ENCODE measurements around the gene ABCA12. TPM values are rescaled to one million over a fixed set of nuclear protein-coding genes. Genes with fewer than 3 reads are reported as not detected.

Gene ABCA12
- total RNA-seq, 1 experiment from 2014 or later = 0.52 TPM

DNA sequence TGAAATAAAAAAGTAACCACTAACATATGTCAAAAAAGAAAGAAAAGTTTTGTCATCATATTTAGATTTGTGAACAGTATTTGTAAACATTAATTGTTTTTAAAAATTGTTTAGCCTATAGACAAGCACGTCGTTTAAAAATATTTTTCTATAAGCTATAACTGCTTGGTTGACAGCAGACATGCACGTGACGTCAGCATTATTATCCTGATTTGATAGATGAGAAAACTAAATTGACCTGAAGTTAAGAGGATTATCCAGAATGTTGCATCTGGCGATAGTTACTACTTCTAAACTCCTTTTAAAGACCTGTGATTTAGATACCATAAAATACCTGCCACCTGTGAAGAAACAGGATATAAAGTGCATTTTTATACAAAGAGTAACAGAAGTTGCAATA, 172.0 kb downstream of the ABCA12 start:
- DNase-seq (ENCODE audit: low read depth) = no peak

- DNase-seq (ENCODE audit: low read depth) = peak; percentile 5
Observed at GRCh38 chr2:214960677-214961076, 177.7 kb downstream of the ABCA12 start.

GRCh38 chr2:214946949-214947348, 191.5 kb downstream of the ABCA12 start:
- DNase-seq (ENCODE audit: low read depth) = no peak

DNA sequence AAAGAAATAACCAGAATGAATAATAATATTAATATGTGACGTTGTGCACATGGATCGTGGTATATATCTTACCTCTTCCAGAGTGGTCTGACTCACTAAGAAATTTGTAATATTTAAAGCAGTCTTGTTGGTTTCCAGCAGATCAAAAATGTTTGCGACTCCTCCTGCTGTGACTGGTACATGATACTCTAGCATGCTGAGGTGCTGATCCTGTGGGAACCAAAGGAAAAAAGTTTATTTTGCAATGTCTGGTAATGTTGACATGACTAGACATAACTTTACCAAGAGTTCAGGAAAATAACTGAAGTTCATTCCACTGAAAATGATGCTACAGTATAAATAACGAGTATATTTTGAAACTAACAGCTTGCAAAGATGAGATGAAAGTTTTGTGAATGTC, 204.4 kb downstream of the ABCA12 start:
- DNase-seq (ENCODE audit: low read depth) = peak; percentile 3

GRCh38 chr2:214904634-214905033, 233.8 kb downstream of the ABCA12 start:
- DNase-seq (ENCODE audit: low read depth) = no peak

- no peak for DNase-seq (ENCODE audit: low read depth)
Observed at GRCh38 chr2:214904176-214904575, 234.2 kb downstream of the ABCA12 start.

GRCh38 chr2:214902286-214902685, 236.1 kb downstream of the ABCA12 start:
- peak; percentile 44 for DNase-seq (ENCODE audit: low read depth)

DNA sequence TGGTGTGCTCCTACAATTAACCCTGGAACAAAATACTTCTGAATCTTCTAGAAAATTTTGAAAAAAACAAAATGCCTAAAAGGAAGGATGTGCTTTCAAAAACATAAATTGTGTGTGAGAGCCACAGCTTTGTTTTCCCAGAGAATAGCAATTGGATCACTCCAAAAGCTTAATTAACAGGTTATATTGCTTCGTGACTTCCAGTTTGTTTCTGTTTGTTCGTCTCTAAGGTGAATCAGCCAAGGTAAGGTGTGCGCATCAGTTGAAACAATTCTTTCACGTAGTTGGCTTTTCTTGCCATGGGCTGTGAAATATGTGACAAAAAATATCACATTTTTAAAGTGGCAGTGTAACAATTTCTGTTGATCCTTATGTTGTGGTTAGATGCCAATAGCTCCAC, 238.7 kb downstream of the ABCA12 start:
- no peak for DNase-seq (ENCODE audit: low read depth)

DNA sequence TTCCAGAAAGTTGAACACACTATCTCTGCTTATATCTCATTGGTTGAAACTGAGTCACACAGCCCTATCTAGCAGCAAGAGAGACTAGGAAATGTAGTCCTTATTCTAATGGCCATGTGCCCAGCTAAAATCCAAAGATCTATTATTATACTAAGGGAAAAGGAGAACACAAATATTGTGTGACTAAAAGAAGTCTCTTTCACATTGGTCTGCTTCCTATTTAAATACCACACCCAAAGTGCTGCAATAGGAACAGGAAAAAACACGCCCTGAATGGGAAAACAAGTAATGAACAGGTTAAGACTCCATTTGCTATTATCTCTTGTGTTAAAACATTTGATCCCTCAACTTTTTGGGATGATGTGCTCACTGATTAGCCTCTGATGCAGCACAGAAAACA, 242.2 kb downstream of the ABCA12 start:
- no peak for DNase-seq (ENCODE audit: low read depth)

DNA sequence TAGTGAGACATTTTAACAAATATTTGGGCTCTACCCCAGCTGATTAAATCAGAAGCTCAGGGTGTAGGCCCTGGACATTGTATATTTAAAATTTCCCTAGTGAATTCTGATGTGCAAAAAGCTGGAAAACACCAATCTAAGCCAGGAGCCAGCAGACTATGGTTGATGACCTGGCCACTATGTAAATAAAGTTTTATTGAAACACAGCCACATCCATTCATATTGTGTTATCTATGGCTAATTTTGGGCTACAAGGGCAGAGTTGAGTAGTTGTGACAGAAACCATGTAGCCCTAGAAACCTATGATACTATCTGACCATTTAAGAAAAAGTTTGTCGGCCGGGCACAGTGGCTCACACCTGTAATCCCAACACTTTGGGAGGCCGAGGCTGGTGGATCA, 243.0 kb downstream of the ABCA12 start:
- DNase-seq (ENCODE audit: low read depth) = no peak

GRCh38 chr2:214889301-214889700, 249.1 kb downstream of the ABCA12 start:
- no peak for DNase-seq (ENCODE audit: low read depth)

- DNase-seq (ENCODE audit: low read depth) = no peak
Observed at GRCh38 chr2:214881647-214882202, 256.7 kb downstream of the ABCA12 start.

Other genes with a start within 250 kb of the ABCA12 start
- 23.4 and 26.7 TPM in 2 replicates for gene ATIC, start 173.4 kb upstream of the ABCA12 start, total RNA-seq (2014; rRNA removed)

Measured in LHCN-M2 (cell line).